IMR-90 (cell line): ENCODE measurements around the gene GINS1. TPM values are rescaled to one million over a fixed set of nuclear protein-coding genes. Genes with fewer than 3 reads are reported as not detected.

ENCODE experiments used
- ATAC-seq: fragments of 200-7000 bp; cut with Tn5 transposase; 2 replicates; pipeline ENCODE4 v1.9.1; 2020; ENCODE audit warnings: low read depth, mild to moderate bottlenecking, moderate library complexity
- BruUV-seq: library from RNA; stranded (reverse); fragments of 400-500 nt; replicated peaks from 2 replicates; lab custom pipeline; 2021; lab: Mats Ljungman, UMichigan
- CTCF ChIA-PET: fragments of 300-600 bp; formaldehyde crosslinking; extraction: SDS; loops from one replicate; lab custom pipeline; 2021; ENCODE audit warnings: antibody characterized with exemption; lab: Yijun Ruan, JAX
- POLR2A ChIA-PET: fragments of 300-600 bp; sonication (Branson Sonifier 250); formaldehyde crosslinking; loops from one replicate; lab custom pipeline; 2022; ENCODE audit warnings: antibody characterized with exemption; ENCODE audit not compliant: unreplicated experiment; lab: Charles Lee
- DNase-seq: peaks from one replicate; pipeline ENCODE4 v3.0.0; 2013
- H2AFZ ChIP-seq: replicated peaks from 2 replicates; pipeline ENCODE3; 2013; ENCODE audit warnings: low read length, mild to moderate bottlenecking; ENCODE audit not compliant: poor library complexity
- H2AK5ac ChIP-seq: 2 replicates; pipeline ENCODE4 v1.6.1; 2013; ENCODE audit warnings: low read depth, low read length, inconsistent platforms
- H2AK9ac ChIP-seq: replicated peaks from 2 replicates; pipeline ENCODE3; 2013; ENCODE audit warnings: mild to moderate bottlenecking, low read depth, low read length, moderate library complexity; ENCODE audit not compliant: poor library complexity
- H2BK120ac ChIP-seq: 2 replicates; pipeline ENCODE4 v1.6.1; 2013; ENCODE audit warnings: low read depth, low read length, inconsistent platforms
- H2BK15ac ChIP-seq: 3 replicates; pipeline ENCODE4 v1.6.1; 2013; ENCODE audit warnings: low read depth, low read length, inconsistent platforms
- H2BK20ac ChIP-seq: 2 replicates; pipeline ENCODE4 v1.6.1; 2013; ENCODE audit warnings: low read depth, mild to moderate bottlenecking, inconsistent platforms, low read length, moderate library complexity
- H2BK5ac ChIP-seq: 2 replicates; pipeline ENCODE4 v1.6.1; 2013; ENCODE audit warnings: mild to moderate bottlenecking, low read depth, low read length, inconsistent platforms; ENCODE audit not compliant: poor library complexity, severe bottlenecking
- H3K14ac ChIP-seq: replicated peaks from 2 replicates; pipeline ENCODE4 v1.6.1; 2013; ENCODE audit warnings: low read depth, low read length, inconsistent platforms
- H3K18ac ChIP-seq: 2 replicates; pipeline ENCODE4 v1.6.1; 2013; ENCODE audit warnings: low read depth, low read length, control low read depth
- H3K23ac ChIP-seq: 2 replicates; pipeline ENCODE4 v1.6.1; 2013; ENCODE audit warnings: low read depth, low read length, inconsistent platforms
- H3K27ac ChIP-seq: 2 replicates; pipeline ENCODE4 v1.5.1; 2013; ENCODE audit warnings: mild to moderate bottlenecking, control low read depth, low read length; ENCODE audit not compliant: insufficient read depth
- H3K27me3 ChIP-seq: 2 replicates; pipeline ENCODE4 v1.6.1; 2013; ENCODE audit warnings: low read length; ENCODE audit not compliant: control insufficient read depth, insufficient read depth
- H3K36me3 ChIP-seq: 2 replicates; pipeline ENCODE4 v1.6.1; 2013; ENCODE audit warnings: low read length, mixed read lengths; ENCODE audit not compliant: control insufficient read depth, insufficient read depth
- H3K4ac ChIP-seq: 2 replicates; pipeline ENCODE4 v1.6.1; 2013; ENCODE audit warnings: low read depth, low read length, inconsistent platforms
- H3K4me1 ChIP-seq: 2 replicates; pipeline ENCODE4 v1.6.1; 2013; ENCODE audit warnings: low read length, mixed read lengths; ENCODE audit not compliant: control insufficient read depth, insufficient read depth
- H3K4me2 ChIP-seq: 2 replicates; pipeline ENCODE4 v1.6.1; 2013; ENCODE audit warnings: low read depth, mild to moderate bottlenecking, control low read depth, low read length, moderate library complexity
- H3K4me3 ChIP-seq: 2 replicates; pipeline ENCODE4 v1.5.1; 2013; ENCODE audit warnings: low read depth, mild to moderate bottlenecking, control low read depth, low read length, moderate library complexity; ENCODE audit not compliant: insufficient read depth
- H3K56ac ChIP-seq: 2 replicates; pipeline ENCODE4 v1.6.1; 2013; ENCODE audit warnings: low read length, inconsistent platforms; ENCODE audit not compliant: insufficient read depth; ENCODE audit errors: extremely low read depth
- H3K79me1 ChIP-seq, 2 experiments: 2 replicates each; pipeline ENCODE4 v1.6.1; 2013; ENCODE audit warnings: low read length in 2 of 2, inconsistent platforms in 1 of 2, low read depth in 1 of 2
- H3K9ac ChIP-seq: 2 replicates; pipeline ENCODE4 v1.6.1; 2013; ENCODE audit warnings: low read depth, low read length, control low read depth
- H3K9me1 ChIP-seq: 2 replicates; pipeline ENCODE4 v1.6.1; 2013; ENCODE audit warnings: low read length, inconsistent platforms; ENCODE audit not compliant: insufficient read depth
- H3K9me3 ChIP-seq: 2 replicates; pipeline ENCODE4 v1.6.1; 2013; ENCODE audit warnings: low read length; ENCODE audit not compliant: control insufficient read depth, insufficient read depth
- H4K20me1 ChIP-seq: 2 replicates; pipeline ENCODE4 v1.6.1; 2013; ENCODE audit warnings: low read length, inconsistent platforms; ENCODE audit not compliant: insufficient read depth
- H4K5ac ChIP-seq: 2 replicates; pipeline ENCODE4 v1.6.1; 2013; ENCODE audit warnings: mild to moderate bottlenecking, low read depth, low read length, control low read depth
- H4K8ac ChIP-seq, 2 experiments: 2 replicates each; pipeline ENCODE4 v1.6.1; 2013; ENCODE audit warnings: low read depth in 2 of 2, low read length in 2 of 2, control low read depth in 1 of 2, inconsistent platforms in 1 of 2
- H4K91ac ChIP-seq: 2 replicates; pipeline ENCODE4 v1.6.1; 2013; ENCODE audit warnings: low read depth, low read length, inconsistent platforms; ENCODE audit not compliant: insufficient read depth
- CEBPB ChIP-seq: IDR thresholded peaks from 2 replicates; pipeline ENCODE4 v1.6.1; 2012; ENCODE audit warnings: low read depth, low read length, improper control_type of control experiment
- CHD1 ChIP-seq: IDR thresholded peaks from 2 replicates; pipeline ENCODE4 v1.6.1; 2012; ENCODE audit warnings: low read depth, low read length, improper control_type of control experiment
- MAZ ChIP-seq: IDR thresholded peaks from 2 replicates; pipeline ENCODE4 v1.6.1; 2012; ENCODE audit warnings: low read depth, mild to moderate bottlenecking, low read length, improper control_type of control experiment, moderate library complexity, borderline replicate concordance
- WGBS, 2 experiments: methylation state at CpG; one replicate each; pipeline versions ENCODE4 v1.1.5 to v1.1.7; 2013; ENCODE audit warnings: missing lambda C conversion rate in 2 of 2; ENCODE audit not compliant: insufficient read length in 1 of 2; ENCODE audit errors: extremely low coverage in 2 of 2; 5-methylcytosine and 5-hydroxymethylcytosine counted together
- dilution Hi-C: fragments of 300-500 bp; cut with HindIII; formaldehyde crosslinking; loops from one replicate; pipeline ENCODE4 v1.14.3; 2018; ENCODE audit warnings: low sequenced_read_pairs; ENCODE audit not compliant: unreplicated experiment
- in situ Hi-C: fragments of 300-500 bp; cut with MboI; formaldehyde crosslinking; loops from 3 replicates; pipeline ENCODE4 v1.14.3; 2019; ENCODE audit warnings: low sequenced_read_pairs, inconsistent platforms, mixed read lengths
- intact Hi-C: fragments of 100-400 bp; cut with micrococcal nuclease; formaldehyde crosslinking; loops from 2 replicates; pipeline ENCODE4 v1.10.0; 2022
- polyA plus RNA-seq, 3 experiments: library from polyadenylated mRNA; depleted of rRNA; stranded (reverse); fragments of >200 nt; gene quantifications; 2 replicates each; pipeline ENCODE4 v1.2.3, GENCODE V29; 2012; ENCODE audit warnings: low replicate concordance in 1 of 3
- total RNA-seq: library from RNA; depleted of rRNA; stranded (reverse); fragments of >200 nt; gene quantifications from 2 replicates; pipeline ENCODE4 v1.2.3, GENCODE V29; 2012

The GINS1 gene
- total and polyA plus RNA-seq, 2 of the 4 experiments (the other 2 are of a cell fraction): 4.9 to 6.6 TPM

- Histone ChIP-seq H4K91ac (no peak overlapping the region), H2BK20ac (no peak overlapping the region), H2AK5ac (no peak overlapping the region), H3K27ac (no peak overlapping the region), H3K4ac (no peak overlapping the region), H3K18ac (no peak overlapping the region), H3K79me1 (no peaks in the 10 kb centered on the region), H4K20me1 (no peaks in the 10 kb centered on the region), H3K9ac (no peak overlapping the region), H2AK9ac (no peak overlapping the region), H3K36me3 (peaks cover 47% of the 10 kb centered on the region), H3K23ac (no peak overlapping the region), H4K8ac (no peak overlapping the region), H3K56ac (no peak overlapping the region), H3K27me3 (no peaks in the 10 kb centered on the region), H3K9me1 (no peaks in the 10 kb centered on the region), H2AFZ (no peak overlapping the region), H2BK15ac (no peak overlapping the region), H3K9me3 (no peaks in the 10 kb centered on the region), H4K5ac (no peak overlapping the region), H3K4me2 (no peak overlapping the region), H2BK5ac (no peak overlapping the region), H2BK120ac (no peak overlapping the region), H3K4me3 (no peak overlapping the region), H3K14ac (no peak overlapping the region), H3K4me1 (no peaks in the 10 kb centered on the region)
- 100% methylated on average over 2 of the region's 7 CpGs; no CpG with 5 or more reads in 1 of the 2 experiments for WGBS, 2 experiments
- BruUV-seq: no TSS peak
- ChIA-PET CTCF (no interaction called here), POLR2A (no interaction called here)
- dilution Hi-C loops: no loop called here
- intact Hi-C loops: loop anchor here (10.0 kb wide), 1 partner anchor 115 kb away; no protein-coding TSS in a partner anchor
- TF ChIP-seq MAZ: no peak
- TF ChIP-seq CEBPB: no peak
- no peak for TF ChIP-seq CHD1
- no peak for DNase-seq
- in situ Hi-C loops: no loop called here
- no peak for ATAC-seq
Observed at GRCh38 chr20:25480156-25480555, 72.7 kb downstream of the GINS1 start.
